OCI-LY1 (cell line): Measurements from ENCODE around the gene OGFOD1.

Experiments used
- CTCF ChIP-seq: fragments of 200-600 bp; sonication (generic), shearing (Covaris generic); IDR thresholded peaks from 2 replicates; pipeline ENCODE4 v1.5.1; 2017; ENCODE audit warnings: mild to moderate bottlenecking, antibody characterized with exemption, low read length, moderate library complexity, mixed read lengths
- EZH2 ChIP-seq: fragments of 200-600 bp; sonication (generic), shearing (Covaris generic); IDR thresholded peaks from 2 replicates; pipeline ENCODE4 v1.8.0; 2017; ENCODE audit warnings: borderline replicate concordance, mixed run types, mild to moderate bottlenecking, antibody characterized with exemption, low read length, moderate library complexity, mixed read lengths

GRCh38 chr16:56478281-56479049 is 27.1 kb downstream of the OGFOD1 start:
- no peak for TF ChIP-seq CTCF
- TF ChIP-seq EZH2, result no peak
